Mononuclear cell (primary cell): ENCODE results near the gene SMARCC1. TPM values are rescaled to one million over a fixed set of nuclear protein-coding genes. Genes with fewer than 3 reads are reported as not detected.

Experiments used
- H3K27me3 ChIP-seq: 2 replicates; pipeline ENCODE4 v1.6.0; 2011; ENCODE audit warnings: low read length, control low read depth; ENCODE audit not compliant: insufficient read depth
- H3K4me1 ChIP-seq: 2 replicates; pipeline ENCODE4 v1.5.1; 2011; ENCODE audit warnings: mild to moderate bottlenecking, low read length, control low read depth; ENCODE audit not compliant: insufficient read depth
- H3K4me3 ChIP-seq: 2 replicates; pipeline ENCODE4 v1.5.1; 2011; ENCODE audit warnings: mild to moderate bottlenecking, low read length, moderate library complexity
- H3K9me3 ChIP-seq: 2 replicates; pipeline ENCODE4 v1.5.1; 2011; ENCODE audit warnings: low read depth, mild to moderate bottlenecking, control low read depth, low read length
- total RNA-seq: library from RNA; depleted of rRNA; stranded (reverse); fragments of >200 nt; gene quantifications from one replicate; pipeline ENCODE4 v1.2.3, GENCODE V29; 2012

SMARCC1 gene
- total RNA-seq, 1 donor = 57.0 TPM

GRCh38 chr3:47612178-47612577, 169.5 kb downstream of the SMARCC1 start:
- Histone ChIP-seq H3K4me3 (no peak overlapping the region), H3K9me3 (no peaks in the 10 kb centered on the region), H3K4me1 (no peaks in the 10 kb centered on the region), H3K27me3 (no peaks in the 10 kb centered on the region)

- H3K27me3 ChIP-seq = no peaks in the 10 kb centered on the region
- H3K4me3 ChIP-seq = no peak overlapping the region
- H3K4me1 ChIP-seq = no peaks in the 10 kb centered on the region
- no peaks in the 10 kb centered on the region for H3K9me3 ChIP-seq
These were observed 170.1 kb downstream of the SMARCC1 start for GRCh38 chr3:47611576-47611975.

- no peaks in the 10 kb centered on the region for H3K4me1 ChIP-seq
- H3K9me3 ChIP-seq = no peaks in the 10 kb centered on the region
- H3K27me3 ChIP-seq = no peaks in the 10 kb centered on the region
- no peak overlapping the region for H3K4me3 ChIP-seq
These were observed 171.1 kb downstream of the SMARCC1 start for GRCh38 chr3:47610583-47610982.

GRCh38 chr3:47607335-47607734, 174.4 kb downstream of the SMARCC1 start:
- Histone ChIP-seq H3K4me1 (no peaks in the 10 kb centered on the region), H3K9me3 (no peaks in the 10 kb centered on the region), H3K4me3 (no peak overlapping the region), H3K27me3 (no peaks in the 10 kb centered on the region)

DNA sequence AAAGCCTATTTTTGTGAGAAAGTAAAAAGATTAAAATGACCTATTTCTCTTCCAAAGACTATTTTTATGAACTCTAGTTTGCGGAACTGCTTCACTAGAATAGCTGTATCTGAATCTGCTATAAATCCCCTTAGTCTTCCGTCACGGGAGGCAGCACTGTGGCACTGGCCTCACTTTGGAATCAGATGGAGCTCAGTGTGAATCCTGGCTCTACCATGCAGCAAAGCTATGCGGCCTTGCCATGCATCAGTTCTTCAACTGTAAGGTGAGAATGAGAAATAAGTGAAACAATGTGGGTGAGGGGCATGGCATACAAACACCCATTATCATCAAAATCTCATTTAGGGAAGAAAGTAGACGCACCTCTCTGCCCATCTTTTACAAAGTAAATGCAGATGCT, 175.5 kb downstream of the SMARCC1 start:
- Histone ChIP-seq H3K4me3 (no peak overlapping the region), H3K4me1 (no peaks in the 10 kb centered on the region), H3K9me3 (no peaks in the 10 kb centered on the region), H3K27me3 (no peaks in the 10 kb centered on the region)

DNA sequence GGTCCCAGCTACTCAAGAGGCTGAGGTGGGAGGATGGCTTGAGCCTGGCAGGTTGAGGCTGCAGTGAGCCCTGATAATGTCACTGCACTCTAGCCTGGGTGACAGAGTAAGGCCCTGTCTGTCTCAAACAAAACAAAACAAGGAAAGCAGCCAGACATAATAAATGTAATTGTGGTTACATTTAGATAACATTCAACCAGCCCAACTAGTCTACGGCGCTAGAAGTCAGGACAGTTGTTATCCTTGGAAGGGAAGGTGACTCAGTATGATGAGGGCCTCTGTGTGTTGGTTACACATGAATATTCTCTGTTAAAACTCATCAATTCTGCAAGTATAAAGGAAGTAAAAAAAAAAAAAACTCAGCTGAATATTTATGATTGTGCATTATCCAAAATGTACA, 176.0 kb downstream of the SMARCC1 start:
- H3K27me3 ChIP-seq = no peaks in the 10 kb centered on the region
- H3K9me3 ChIP-seq = no peaks in the 10 kb centered on the region
- H3K4me3 ChIP-seq = no peak overlapping the region

DNA sequence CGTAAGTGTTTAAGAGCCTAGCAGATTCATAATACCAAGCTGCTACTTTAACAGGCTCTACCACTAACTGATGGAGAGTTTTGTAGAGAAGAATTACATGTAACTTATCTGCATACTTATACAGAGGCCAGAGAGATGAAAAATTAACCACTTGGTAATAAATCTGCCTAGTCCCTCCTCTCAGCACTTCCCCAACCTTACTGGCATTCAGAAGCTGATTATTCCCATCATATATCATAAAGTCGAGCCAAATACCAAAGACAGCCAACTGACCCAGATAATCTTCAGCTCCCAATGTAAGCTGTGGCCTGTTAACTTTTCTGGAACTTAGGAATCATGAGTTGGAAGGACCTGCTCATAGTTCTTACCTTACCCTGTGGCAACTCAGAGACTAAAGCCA, 177.5 kb downstream of the SMARCC1 start:
- Histone ChIP-seq H3K4me1 (no peaks in the 10 kb centered on the region), H3K9me3 (no peaks in the 10 kb centered on the region), H3K4me3 (no peak overlapping the region), H3K27me3 (no peaks in the 10 kb centered on the region)

More for the DNA sequence above, 176.0 kb downstream of the SMARCC1 start:
- no peaks in the 10 kb centered on the region for H3K4me1 ChIP-seq

DNA sequence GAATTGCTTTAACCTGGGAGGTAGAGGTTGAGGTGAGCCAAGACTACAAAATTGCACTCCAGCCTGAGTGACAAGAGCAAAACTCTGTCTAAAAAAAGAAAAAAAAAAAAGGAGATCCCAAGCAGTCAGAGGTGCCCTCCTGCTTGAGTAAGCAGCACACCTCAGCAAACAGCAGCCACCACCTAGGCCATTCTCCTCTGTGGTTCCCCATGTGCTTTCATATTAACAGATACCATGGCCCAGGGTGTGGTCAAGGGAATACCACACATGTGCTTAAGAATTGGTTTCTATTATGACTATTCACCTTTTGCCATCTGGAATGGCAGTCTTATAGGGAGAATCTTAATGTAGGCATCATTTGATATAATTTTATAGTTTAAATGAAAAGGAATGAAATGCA, 178.4 kb downstream of the SMARCC1 start:
- Histone ChIP-seq H3K4me3 (no peak overlapping the region), H3K27me3 (no peaks in the 10 kb centered on the region), H3K9me3 (no peaks in the 10 kb centered on the region), H3K4me1 (no peaks in the 10 kb centered on the region)

- no peaks in the 10 kb centered on the region for H3K4me1 ChIP-seq
- H3K4me3 ChIP-seq = no peak overlapping the region
- H3K9me3 ChIP-seq = no peaks in the 10 kb centered on the region
- H3K27me3 ChIP-seq = no peaks in the 10 kb centered on the region
These were observed 180.4 kb downstream of the SMARCC1 start for GRCh38 chr3:47601281-47601680.

- H3K9me3 ChIP-seq = no peaks in the 10 kb centered on the region
- H3K4me1 ChIP-seq = no peaks in the 10 kb centered on the region
- no peaks in the 10 kb centered on the region for H3K27me3 ChIP-seq
- H3K4me3 ChIP-seq = no peak overlapping the region
These were observed 186.9 kb downstream of the SMARCC1 start for GRCh38 chr3:47594792-47595191.

- H3K4me3 ChIP-seq = no peak overlapping the region
- no peaks in the 10 kb centered on the region for H3K4me1 ChIP-seq
These were observed 189.5 kb downstream of the SMARCC1 start for GRCh38 chr3:47592066-47592795.

DNA sequence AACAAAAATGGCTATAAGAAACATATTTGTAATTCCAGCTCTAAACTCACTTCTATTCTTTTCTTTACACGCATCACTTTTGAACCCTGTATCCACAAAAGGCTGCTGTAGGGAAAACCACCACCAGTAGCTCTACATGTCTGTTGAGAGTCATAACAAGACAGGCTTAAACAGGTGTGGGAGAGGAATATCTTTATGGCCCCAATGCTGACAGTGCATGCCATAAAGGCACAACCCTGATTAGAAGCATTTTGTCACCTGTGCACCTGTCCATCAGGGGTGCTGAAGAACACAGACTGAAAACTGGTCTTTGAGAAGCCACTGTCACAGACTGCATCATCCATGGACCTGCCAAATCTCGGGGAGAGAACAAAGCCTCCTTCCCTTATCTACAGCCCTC, 191.5 kb downstream of the SMARCC1 start:
- Histone ChIP-seq H3K27me3 (no peaks in the 10 kb centered on the region), H3K4me1 (no peaks in the 10 kb centered on the region), H3K9me3 (no peaks in the 10 kb centered on the region), H3K4me3 (no peak overlapping the region)

More at GRCh38 chr3:47592066-47592795, 189.5 kb downstream of the SMARCC1 start:
- no peaks in the 10 kb centered on the region for H3K27me3 ChIP-seq
- H3K9me3 ChIP-seq = no peaks in the 10 kb centered on the region

GRCh38 chr3:47588587-47588986, 193.1 kb downstream of the SMARCC1 start:
- no peaks in the 10 kb centered on the region for H3K4me1 ChIP-seq
- H3K9me3 ChIP-seq = no peaks in the 10 kb centered on the region
- no peaks in the 10 kb centered on the region for H3K27me3 ChIP-seq
- H3K4me3 ChIP-seq = no peak overlapping the region

- H3K4me1 ChIP-seq = no peaks in the 10 kb centered on the region
- no peaks in the 10 kb centered on the region for H3K9me3 ChIP-seq
- no peak overlapping the region for H3K4me3 ChIP-seq
- H3K27me3 ChIP-seq = no peaks in the 10 kb centered on the region
These were observed 193.6 kb downstream of the SMARCC1 start for GRCh38 chr3:47588053-47588452.

DNA sequence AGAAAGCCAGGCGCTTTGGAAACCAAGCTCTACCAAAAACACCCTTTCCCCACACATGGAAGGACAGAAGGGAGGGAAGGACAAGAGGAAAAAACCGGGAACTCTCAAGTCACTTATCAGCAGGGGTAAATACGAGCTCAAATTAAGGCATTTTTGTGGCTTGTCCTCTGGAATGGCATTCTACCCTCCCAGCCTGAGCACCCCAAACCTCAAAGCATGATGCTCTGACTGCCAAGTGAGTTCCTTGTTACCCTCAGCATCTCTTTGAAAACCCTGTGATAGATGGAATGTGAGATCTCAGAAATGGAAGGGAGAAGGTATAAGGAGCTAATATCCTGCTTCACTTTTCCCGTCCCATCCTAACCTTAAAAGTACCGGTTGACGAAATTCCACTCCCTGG, 194.9 kb downstream of the SMARCC1 start:
- no peak overlapping the region for H3K4me3 ChIP-seq
- no peaks in the 10 kb centered on the region for H3K4me1 ChIP-seq
- H3K27me3 ChIP-seq = no peaks in the 10 kb centered on the region
- H3K9me3 ChIP-seq = no peaks in the 10 kb centered on the region

GRCh38 chr3:47583320-47584075, 198.2 kb downstream of the SMARCC1 start:
- Histone ChIP-seq H3K27me3 (peaks cover 19% of the 10 kb centered on the region), H3K4me1 (peaks cover 6% of the 10 kb centered on the region)

More at GRCh38 chr3:47583320-47584075, 198.2 kb downstream of the SMARCC1 start:
- H3K4me3 ChIP-seq = no peak overlapping the region
- no peaks in the 10 kb centered on the region for H3K9me3 ChIP-seq
